KBM-7 (cell line): ENCODE data around the gene PRPF40A.

Source experiments
- DNase-seq: peaks from one replicate; pipeline ENCODE4 v3.0.0-alpha.2; 2015
- in situ Hi-C: fragments of 300-500 bp; cut with MboI; formaldehyde crosslinking; loops from 2 replicates; pipeline ENCODE4 v1.14.3; 2020; ENCODE audit warnings: low sequenced_read_pairs, low pct_unique_long_range_greater_than_20kb, mixed read lengths

Gene PRPF40A

DNA sequence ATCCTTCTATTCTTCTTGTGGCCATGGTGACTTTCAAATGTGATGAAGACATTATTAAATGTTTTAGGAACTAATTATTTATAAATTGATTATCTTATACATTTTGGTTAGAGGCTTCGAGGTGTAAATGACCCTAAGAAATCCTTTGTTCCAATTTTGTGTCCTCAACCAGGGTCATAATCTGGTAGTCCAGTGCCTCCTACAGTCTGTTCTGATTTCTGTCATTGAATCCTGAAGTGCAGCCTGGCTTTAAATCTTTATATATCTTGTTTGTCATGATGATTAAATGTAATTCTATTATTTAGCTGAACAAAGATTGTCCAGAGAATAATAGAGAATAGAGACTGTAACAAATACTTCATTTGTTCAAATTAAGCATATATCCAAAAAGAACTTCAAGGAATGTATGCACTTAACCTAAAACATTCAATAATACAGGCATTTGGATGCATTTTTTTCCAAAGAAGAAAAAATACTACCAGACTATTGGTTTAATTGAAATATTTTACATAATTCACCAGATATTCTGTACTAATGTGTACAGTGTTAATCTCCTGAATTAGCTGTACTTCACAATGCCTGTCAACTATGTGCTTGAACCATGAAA is 89.8 kb downstream of the PRPF40A start:
- DNase-seq = peak; percentile 43
- in situ Hi-C loops = loop anchor here (25.0 kb wide), 1 partner anchor 590 kb away; no protein-coding TSS in a partner anchor

DNA sequence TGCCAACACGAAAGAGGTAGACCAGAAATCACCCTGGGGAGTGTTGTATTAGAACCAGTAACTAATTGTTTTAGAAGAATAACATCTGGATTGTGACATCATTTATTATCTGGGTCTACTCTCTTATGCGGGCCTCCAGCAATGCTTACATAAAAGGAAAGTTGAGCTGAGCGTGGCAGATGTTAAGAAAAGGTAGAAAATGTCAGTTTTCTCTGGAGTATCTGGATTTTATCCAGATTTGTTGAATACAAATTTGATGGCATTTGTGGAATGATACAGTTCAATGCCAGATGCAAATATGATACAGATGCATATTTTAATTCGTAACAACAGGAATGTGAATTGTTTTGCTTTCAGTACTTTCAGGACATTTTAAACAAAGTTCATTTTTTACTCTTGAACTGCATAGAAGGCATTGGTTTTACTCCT is 90.3 kb downstream of the PRPF40A start:
- in situ Hi-C loops = loop anchor here (25.0 kb wide), 1 partner anchor 590 kb away; no protein-coding TSS in a partner anchor
- no peak for DNase-seq

DNA sequence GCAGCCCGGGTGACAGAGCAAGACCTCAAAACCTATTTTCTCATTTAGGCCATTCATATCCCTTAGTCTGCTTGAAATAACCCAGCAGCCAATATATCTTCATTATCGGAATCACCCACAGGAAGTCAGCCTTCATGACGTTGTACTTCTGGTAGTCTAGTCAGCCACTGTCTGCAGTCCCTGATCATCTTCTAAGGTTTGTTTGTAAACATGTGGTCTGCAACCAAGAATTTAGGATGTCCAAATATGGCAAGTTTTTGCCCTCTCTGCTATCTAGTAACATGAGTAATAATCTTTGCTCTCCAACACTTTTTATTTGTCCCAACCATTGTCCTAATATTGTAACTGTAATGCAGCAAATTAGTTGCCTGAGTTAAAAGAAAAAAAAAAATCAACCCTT is 92.5 kb downstream of the PRPF40A start:
- no peak for DNase-seq
- in situ Hi-C loops = loop anchor here (25.0 kb wide), 1 partner anchor 588 kb away; no protein-coding TSS in a partner anchor

DNA sequence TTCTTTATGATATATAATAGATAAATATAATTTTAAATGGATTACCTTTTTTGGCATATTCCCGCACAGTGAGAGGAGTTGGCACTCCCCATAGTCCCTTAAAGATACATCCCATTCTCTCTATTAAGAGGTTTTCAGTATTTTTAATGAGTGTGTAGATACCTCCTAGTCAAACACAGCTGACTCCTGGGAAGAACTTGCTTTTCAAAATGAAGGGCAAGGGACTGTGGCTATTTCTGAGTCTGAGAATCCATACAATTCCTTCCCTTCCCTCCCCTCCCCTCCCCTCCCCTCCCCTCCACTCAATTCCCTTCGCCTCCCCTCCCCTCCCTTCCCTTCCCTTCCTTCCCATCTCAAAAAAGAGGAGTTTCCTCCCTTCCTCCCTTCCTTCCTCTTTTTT is 93.5 kb downstream of the PRPF40A start:
- no peak for DNase-seq
- in situ Hi-C loops = no loop called here

DNA sequence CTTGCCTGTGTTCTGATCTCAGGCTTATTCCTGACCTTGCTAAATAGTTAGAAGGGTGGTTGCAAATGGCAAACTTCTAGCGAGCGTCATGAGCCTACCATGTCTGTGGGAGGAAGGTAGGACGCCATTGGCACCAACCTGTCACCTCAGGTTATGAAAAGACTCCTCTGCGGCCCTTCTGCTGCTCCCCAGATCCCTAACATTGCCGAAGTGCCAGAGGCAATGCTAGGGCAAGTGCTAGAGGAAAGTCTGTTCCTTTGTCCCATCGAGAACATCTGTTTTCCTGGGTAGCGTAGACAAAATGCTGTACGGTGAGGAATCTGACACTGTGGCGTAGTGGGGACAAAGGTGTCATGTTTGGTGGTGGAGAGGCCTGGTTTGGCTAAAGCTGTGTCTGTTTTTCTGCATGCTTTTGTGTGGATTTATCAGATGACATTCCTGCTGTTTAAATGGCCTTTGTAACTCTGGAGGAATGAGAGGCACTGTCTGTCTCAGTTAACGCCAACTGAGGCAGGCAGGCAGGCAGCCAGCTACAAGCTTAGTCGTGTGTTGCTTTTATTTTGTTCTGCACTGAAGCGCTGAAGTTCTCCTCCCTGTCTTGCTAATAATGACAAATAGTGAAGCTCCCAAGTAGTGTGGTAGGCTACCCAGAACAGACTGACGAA is 94.1 kb downstream of the PRPF40A start:
- in situ Hi-C loops = no loop called here
- DNase-seq = no peak

DNA sequence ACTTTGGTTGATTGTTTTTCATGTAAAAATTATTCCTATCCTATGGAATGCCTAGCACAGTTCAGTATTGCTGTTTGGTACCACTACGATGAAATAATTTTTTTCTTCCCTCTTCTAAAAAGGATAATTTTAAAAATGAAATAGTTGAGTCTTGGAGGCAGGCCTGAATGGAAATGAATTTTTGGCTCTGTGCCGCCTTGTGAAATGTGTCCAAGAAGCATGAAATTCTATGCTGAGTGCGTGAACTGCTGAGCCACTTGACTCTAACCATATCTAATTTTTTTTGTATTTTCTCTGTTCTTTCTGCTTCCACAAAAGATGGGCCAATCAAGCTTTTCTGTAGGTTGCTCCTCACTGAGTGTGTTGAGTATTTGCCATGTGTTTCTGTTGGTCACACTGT is 95.0 kb downstream of the PRPF40A start:
- in situ Hi-C loops = no loop called here
- DNase-seq = no peak

DNA sequence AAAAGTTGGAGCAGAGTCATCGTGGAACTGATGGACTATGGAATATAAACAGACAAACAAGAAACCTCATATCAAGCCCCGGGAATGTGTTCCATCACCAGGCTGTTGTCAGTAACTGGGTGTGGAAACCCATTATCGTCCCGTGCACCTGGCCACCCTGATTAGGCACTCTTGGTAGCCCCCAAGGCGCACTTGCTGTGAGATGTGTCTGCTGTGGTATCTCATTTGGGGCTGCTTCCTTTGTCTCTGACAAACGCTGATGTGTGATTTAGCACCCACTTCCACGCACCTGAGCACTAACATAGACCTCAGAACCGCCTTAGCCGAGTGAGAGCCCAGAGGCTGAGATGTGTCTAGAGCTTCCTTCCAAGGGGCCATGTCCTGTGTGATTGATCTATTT is 96.3 kb downstream of the PRPF40A start:
- in situ Hi-C loops = no loop called here
- DNase-seq = no peak

DNA sequence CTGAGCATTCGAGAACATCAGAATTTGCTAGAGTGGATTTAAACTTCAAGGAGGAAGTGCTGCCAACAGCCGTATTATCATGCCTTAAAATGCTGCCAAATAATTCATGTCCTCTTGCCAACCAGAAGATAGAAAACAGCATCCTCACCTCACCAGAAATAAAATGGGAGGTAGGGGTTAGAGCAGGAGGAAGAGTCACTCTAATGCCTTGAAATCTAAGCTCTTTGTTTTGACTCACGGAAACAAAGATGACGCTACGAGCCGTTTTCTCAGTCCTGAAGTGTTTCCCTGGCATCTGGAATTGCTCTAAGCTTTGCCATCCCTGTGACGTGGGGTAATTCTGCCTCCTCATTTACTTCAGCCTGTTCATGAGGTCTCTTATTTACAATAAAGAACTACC is 97.1 kb downstream of the PRPF40A start:
- in situ Hi-C loops = no loop called here

DNA sequence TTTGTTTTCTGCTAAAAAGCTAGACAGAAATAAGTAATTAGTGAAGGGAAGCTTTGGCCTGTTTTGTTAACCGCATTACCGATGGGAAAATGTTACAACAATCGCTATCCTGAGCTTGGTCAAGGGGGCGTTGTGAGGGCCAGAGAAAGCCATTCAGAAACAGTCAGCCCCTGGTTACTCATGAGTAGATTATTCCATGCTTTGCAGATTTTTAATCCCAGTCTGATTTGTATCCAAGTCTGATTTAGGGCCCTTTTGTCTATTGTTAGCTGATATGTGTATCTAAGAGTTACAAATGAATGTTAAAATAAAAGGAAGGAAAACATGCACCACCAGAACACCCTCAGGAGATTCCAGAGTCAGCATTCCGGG is 99.1 kb downstream of the PRPF40A start:
- in situ Hi-C loops = no loop called here
- no peak for DNase-seq

More for the DNA sequence above, 97.1 kb downstream of the PRPF40A start:
- no peak for DNase-seq

DNA sequence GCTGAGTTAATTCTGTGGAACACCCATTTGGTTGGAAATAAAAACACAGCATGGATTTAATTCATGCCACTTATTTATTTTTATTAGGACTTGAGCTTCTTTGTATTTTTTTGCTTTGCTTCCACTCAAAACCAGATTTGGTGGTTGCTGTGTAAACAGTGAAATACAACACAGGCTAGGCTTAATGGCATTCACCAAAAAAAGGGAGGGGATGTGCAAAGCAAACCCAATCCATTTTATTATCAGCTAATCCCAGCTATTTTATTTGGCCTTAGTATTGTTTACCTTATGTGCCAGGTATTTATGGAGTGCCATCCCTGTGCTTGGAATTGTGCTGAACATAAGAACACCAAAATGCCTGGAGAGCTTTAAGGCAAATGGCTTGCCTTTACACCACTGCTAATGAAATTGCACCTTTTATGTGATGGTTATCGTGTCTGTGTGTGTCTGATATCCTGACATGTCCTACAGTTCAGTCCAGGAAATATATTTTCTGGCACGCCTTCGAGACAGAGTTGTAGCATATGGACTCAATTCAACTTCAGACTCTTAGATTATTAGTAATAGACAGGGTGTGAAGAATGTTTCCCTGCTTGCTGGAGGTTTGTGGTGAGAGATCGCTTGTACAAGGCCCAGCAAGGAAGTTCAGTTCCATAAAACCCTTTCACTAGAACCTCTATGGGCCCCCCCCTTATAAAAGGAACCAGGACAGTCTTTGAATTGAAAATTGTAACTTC is 99.6 kb downstream of the PRPF40A start:
- no peak for DNase-seq
- in situ Hi-C loops = no loop called here

DNA sequence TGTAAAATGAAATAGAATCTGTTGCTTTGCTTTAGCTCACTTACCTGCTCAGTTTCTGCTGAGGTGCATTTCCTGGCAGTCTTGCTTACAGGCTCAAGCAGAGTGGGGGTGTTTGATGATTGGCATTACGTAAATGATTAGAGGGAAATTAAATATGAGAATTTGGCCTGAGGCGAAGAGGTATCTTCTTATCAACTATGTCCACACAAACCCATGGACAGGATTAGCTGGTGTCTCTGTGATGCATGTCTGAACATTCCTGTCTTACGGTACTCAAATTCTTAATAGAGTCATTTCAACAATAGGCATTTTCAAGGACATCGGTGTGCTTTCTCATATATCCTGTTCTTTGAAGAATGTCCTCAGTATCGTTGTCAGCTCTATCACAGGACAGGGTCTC is 102.1 kb downstream of the PRPF40A start:
- in situ Hi-C loops = no loop called here
- DNase-seq = no peak

DNA sequence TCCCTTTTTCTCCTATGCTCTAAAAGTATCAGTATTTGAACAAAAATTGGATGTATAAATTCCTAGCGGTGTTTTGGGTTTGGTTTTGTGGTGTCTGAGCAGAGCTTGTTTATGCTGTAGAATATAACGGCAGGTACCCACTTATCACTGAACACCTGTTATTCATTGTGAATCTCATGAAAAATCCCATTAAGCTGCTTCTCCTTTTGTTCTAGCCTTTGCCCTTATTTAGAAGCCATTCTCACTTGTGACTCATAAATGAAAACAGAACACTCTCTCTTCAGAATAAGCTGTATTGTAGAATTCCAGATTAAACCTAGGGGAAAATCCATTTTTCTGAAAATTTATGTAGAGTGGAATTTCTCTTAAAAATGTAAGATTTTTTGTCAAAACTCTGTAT is 104.0 kb downstream of the PRPF40A start:
- in situ Hi-C loops = no loop called here
- no peak for DNase-seq

DNA sequence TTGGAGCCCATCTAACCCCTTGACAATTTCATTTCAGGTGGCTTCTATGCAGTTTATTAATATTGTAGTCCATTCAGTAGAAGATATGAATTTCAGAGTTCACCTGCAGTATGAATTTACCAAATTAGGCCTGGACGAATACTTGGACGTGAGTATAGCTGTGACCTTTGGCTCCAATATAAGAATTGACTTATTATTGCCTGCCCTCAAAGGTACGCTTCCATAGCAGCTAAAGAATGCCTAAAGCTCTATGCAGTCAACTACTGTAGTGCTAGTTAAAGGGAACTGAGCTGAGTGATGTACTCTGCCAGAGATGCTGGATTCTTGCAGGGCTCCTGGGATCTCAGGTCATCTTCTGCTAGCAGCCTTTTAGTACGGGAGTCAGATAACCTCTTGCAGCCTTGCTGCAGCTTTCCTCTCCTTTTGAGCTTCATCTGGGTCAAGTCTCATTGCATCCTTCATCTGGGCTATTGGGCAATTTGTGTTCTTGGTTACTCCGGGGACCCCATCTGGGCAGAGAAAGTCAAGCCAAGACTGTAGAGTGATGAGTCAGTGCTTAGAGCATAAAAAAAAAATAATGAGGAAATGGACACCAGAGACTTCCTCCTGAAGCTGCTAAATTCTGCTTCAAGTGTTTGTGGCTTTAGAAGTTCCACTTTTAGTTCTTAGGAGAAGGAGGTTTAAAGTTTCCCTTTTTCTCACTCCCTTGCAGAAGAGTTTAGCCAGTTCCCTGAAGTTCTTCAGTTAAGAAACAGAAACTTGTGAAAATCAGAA is 105.6 kb downstream of the PRPF40A start:
- in situ Hi-C loops = no loop called here
- DNase-seq = peak; percentile 93

DNA sequence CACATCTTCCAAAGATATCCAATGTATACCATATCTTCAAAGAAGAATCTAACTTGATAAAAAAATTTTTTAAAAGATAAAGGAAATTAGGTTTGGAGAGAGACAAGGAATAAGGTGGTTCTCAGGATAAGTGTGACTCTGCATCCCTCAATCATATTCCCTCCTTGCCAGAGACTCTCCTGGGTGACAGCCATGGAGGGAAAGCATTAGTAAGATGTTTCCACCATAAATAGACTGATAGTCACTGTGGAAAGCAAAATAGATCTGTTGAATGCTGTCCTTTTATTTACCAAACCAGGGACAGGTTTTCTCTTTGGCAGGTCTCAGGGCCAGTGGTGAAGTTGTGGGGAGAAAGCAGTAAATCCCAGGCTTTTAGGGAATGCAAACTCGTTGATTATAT is 107.6 kb downstream of the PRPF40A start:
- DNase-seq = no peak
- in situ Hi-C loops = no loop called here

DNA sequence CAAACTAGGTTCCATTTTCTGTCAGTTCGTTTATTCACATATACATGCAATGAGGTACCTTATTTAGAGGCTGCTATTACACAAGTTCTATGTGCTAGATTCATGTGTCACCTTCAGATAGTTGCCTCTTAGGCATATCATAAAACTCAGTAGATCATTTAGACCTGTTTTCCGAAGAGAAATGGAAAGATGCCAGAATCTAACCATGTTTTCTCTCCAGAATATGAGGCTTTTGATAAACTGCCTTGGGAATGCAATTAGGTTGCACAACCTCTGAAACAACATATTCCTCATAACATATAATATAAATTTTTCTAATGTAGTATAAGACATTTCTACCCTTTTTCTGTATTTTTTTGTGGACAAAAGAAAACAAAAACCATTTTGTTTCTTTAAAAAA is 108.1 kb downstream of the PRPF40A start:
- no peak for DNase-seq
- in situ Hi-C loops = no loop called here

DNA sequence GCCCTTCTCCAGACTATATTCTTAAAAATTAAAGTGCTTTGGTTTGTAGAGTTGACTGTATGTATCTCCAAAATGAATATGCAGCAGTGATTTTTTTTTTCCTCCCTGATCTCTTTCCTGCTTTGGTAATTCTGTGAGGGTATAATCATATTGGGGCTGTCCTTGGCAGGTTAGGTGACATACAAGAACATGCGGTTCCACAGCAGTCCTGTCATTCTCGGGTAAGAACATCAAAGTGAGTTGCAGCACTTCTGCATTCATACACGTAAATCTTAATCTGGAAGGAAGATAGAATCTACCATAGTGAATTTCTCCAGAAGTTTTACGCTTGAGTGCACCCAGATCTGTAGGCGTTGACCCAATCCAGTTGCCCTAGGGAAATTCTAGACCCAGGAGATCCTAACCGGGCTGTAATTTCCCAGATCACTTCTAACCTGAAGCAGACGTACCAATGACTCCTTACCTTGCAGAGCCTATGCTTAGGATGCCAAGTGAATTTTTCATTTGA is 109.4 kb downstream of the PRPF40A start:
- no peak for DNase-seq
- in situ Hi-C loops = no loop called here

DNA sequence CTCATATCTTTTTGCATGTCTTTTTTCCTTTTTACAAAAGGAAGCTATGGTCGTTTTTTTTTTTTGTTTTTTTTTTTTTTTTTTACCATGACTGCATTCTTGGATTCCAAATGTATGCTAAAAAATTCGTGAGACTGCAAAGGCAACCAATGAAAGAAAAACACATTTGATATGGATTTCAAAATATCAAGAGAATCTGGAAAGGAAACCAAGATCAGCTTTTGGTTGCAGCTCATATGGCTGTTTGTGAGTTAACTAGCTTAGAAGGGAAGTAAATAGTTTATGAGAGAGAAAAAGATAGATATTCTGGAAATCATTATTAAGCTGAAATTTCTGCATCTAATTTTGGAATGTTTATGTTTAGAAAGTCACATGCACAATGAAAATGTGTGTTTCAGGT is 110.3 kb downstream of the PRPF40A start:
- in situ Hi-C loops = no loop called here
- no peak for DNase-seq

DNA sequence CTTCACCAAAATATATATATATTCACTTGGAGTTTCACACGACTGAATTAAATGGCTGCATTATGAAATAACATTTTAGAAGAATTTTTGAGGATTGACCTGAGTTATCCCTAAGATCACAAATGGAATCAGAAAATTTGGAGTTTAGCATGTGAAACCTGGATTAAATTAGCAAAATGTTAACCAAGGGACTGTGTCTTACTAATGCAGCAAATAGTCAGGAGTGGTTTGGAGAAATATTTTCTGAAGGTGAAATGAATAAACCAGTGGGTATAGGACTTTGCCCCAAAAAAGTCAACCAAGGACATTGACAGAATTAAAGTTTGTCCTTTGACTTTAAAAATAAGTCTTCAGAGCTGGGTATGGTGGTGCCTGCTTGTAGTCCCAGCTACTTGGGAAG is 111.2 kb downstream of the PRPF40A start:
- in situ Hi-C loops = no loop called here

DNA sequence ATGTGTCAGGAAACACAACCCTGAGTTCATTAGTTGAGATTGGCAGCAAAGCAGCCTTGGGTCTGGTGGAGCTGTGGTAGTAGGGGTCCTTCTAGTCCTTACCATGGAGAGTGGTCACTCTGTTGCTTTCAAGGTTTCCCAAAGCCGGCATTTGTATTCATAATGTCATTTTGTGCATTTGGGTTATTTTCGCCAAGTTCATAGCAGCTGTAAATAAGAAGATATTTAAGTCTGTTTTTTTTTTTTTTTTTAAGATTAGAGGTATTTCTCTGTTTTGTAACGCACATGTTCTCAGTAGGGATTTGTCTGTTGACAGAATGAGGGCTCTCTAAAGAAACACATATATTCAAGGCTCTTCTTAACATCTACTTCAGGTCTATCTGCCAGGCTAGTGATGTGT is 114.1 kb downstream of the PRPF40A start:
- no peak for DNase-seq
- in situ Hi-C loops = no loop called here

More for the DNA sequence above, 111.2 kb downstream of the PRPF40A start:
- DNase-seq = no peak
